HTR-8/SVneo (cell line): ENCODE measurements around the gene IPO13.
A peak's percentile ranks its signal among the peaks of the same experiment; 100 is the strongest.

Experiments
- DNase-seq: peaks from one replicate; pipeline ENCODE4 v3.0.0; 2011; ENCODE audit warnings: low spot score, mixed read lengths; ENCODE audit not compliant: insufficient read length
- FAIRE-seq: peaks from 2 replicates; lab custom pipeline; 2011; peaks lifted over from hg19 to GRCh38; lab: Jason Lieb, UNC

Gene IPO13

GRCh38 chr1:43925846-43926245 lies 20.9 kb upstream of the IPO13 start:
- DNase-seq: no peak
- FAIRE-seq: no peak

GRCh38 chr1:43930168-43930948 lies 16.4 kb upstream of the IPO13 start:
- DNase-seq (no peak), FAIRE-seq (no peak)

GRCh38 chr1:43930949-43931275 lies 15.8 kb upstream of the IPO13 start:
- FAIRE-seq: no peak
- DNase-seq: no peak

GRCh38 chr1:43931711-43932660 lies 14.8 kb upstream of the IPO13 start:
- FAIRE-seq (no peak), DNase-seq (no peak)

GRCh38 chr1:43932786-43933385 lies 13.9 kb upstream of the IPO13 start:
- DNase-seq: no peak
- FAIRE-seq: peak; percentile 58

GRCh38 chr1:43933386-43934100 lies 13.2 kb upstream of the IPO13 start, which contains the start of gene ARTN:
TSS of gene ARTN (plus strand) at chr1:43933801. CDS start at chr1:43935657, 1,856 bp downstream.
- no peak for FAIRE-seq
- no peak for DNase-seq

- DNase-seq: peak; percentile 73
- no peak for FAIRE-seq
Measured at GRCh38 chr1:43934101-43934985, 12.4 kb upstream of the IPO13 start.

GRCh38 chr1:43934986-43935324 lies 11.8 kb upstream of the IPO13 start:
- no peak for DNase-seq
- no peak for FAIRE-seq

GRCh38 chr1:43935711-43936427 lies 10.9 kb upstream of the IPO13 start:
- no peak for DNase-seq
- FAIRE-seq: no peak

GRCh38 chr1:43936431-43937151 lies 10.2 kb upstream of the IPO13 start:
- FAIRE-seq: no peak
- DNase-seq: no peak

GRCh38 chr1:43937179-43937865 lies 9.4 kb upstream of the IPO13 start:
- FAIRE-seq (no peak), DNase-seq (no peak)

- DNase-seq: no peak
- no peak for FAIRE-seq
Measured at GRCh38 chr1:43938383-43938782, 8.4 kb upstream of the IPO13 start.

- no peak for DNase-seq
Measured at GRCh38 chr1:43938892-43939587, 7.7 kb upstream of the IPO13 start.

GRCh38 chr1:43942411-43942810 lies 4.3 kb upstream of the IPO13 start:
- DNase-seq (no peak), FAIRE-seq (no peak)

More at GRCh38 chr1:43938892-43939587, 7.7 kb upstream of the IPO13 start:
- no peak for FAIRE-seq

GRCh38 chr1:43944860-43945259 lies 1.9 kb upstream of the IPO13 start:
- no peak for DNase-seq

GRCh38 chr1:43945674-43946235 lies 995 bp upstream of the IPO13 start:
- DNase-seq (no peak), FAIRE-seq (no peak)

More at GRCh38 chr1:43944860-43945259, 1.9 kb upstream of the IPO13 start:
- no peak for FAIRE-seq
